ENCODE results near the gene OR5K1. TPM values are rescaled to one million over a fixed set of nuclear protein-coding genes. Genes with fewer than 3 reads are reported as not detected.
A peak's percentile ranks its signal among the peaks of the same experiment; 100 is the strongest.

OR5K1 gene
- total and polyA plus RNA-seq, 7 experiments from 2014 or later: not detected

DNA sequence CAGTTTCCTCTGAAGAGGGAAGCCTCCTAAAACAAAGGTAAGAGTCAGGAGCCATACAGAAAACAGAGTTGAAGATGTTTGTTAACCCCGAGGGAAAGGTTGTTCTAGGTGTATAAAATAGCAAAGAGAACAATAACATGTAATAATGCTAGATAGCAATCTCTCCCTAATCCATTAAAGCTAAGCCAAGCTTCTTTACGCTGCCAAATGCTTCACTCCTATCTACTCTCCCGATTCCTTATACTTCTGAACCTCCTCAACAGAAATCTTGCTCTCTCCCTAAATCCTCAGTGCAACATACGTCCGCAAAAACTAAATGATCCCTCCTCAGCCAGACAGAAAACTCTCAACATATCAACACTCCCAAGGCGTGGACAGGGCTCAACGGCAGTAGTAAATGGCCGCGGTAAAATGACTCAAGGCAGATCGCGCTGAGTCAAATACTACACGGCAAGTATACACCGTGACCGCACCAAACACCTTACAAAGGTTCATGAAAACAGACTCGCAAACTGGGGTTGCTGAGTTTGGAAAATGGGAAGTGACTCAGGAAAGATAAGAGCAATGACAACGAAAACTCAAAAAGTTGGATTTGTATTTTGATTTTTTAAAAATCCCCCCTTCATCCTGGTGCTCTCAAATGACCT lies 59.0 kb downstream of the OR5K1 start:
- Mint-ChIP-seq H3K27me3 (no peaks in the 10 kb centered on the region), H3K27ac (peak overlapping the region; percentile 67 to 97 (median 89)), H3K4me3 (peak overlapping the region; percentile 83 to 98 (median 90)), H3K4me1 (peaks cover 31 to 61% (median 53%) of the 10 kb centered on the region in 7 donors), H3K9me3 (peaks cover 0 to 2% (median 0%) of the 10 kb centered on the region in 11 donors), H3K36me3 (peaks cover 0 to 56% (median 17%) of the 10 kb centered on the region in 5 donors)
- Histone ChIP-seq H3K36me3 (ENCODE audit: control insufficient read depth in 2 of 3, insufficient read depth in 3 of 3, low read length in 3 of 3) (peaks cover 0 to 6% (median 0%) of the 10 kb centered on the region in 3 experiments), H3K9me3 (ENCODE audit: control insufficient read depth in 2 of 3, low read length in 3 of 3) (no peaks in the 10 kb centered on the region), H3K27ac (ENCODE audit: low read depth, low read length) (peak overlapping the region; percentile 90), H3K4me1 (ENCODE audit: control insufficient read depth in 2 of 2, insufficient read depth in 2 of 2, low read length in 2 of 2) (peaks cover 16 to 27% of the 10 kb centered on the region in 2 donors), H3K4me3 (ENCODE audit: low read length) (peak overlapping the region; percentile 68), H3K27me3 (ENCODE audit: control insufficient read depth in 2 of 2, insufficient read depth in 2 of 2, low read length in 2 of 2) (no peaks in the 10 kb centered on the region)
- ATAC-seq (peak; percentile 44), DNase-seq (peak in 7 of 9 donors; percentile 21 to 47 (median 36))
- POLR2A ChIA-PET: interaction anchor here (0.7 to 2.1 kb wide), 10 partner anchors 10 to 759 kb away, joined by 3 to 14 read pairs (median 4); partner anchors contain the start of gene CPOX
- CTCF ChIA-PET: interaction anchor here (1.4 to 1.9 kb wide), 2 partner anchors 43 to 81 kb away, joined by 4 to 6 read pairs; no protein-coding TSS in a partner anchor
- intact Hi-C loops (cut with micrococcal nuclease): loop anchor here (1.0 to 10.0 kb wide), 13 partner anchors 14 to 1813 kb away; partner anchors contain the start of genes CMSS1 (in 1 of the 2), CPOX (in 1 of the 2), DCBLD2 (in 1 of the 2) and NIT2 (in 1 of the 2)

Other genes starting within 250 kb of the OR5K1 start
- gene OR5H6, start 199.0 kb upstream of the OR5K1 start, total RNA-seq: not detected
- not detected for gene OR5H6, start 199.0 kb upstream of the OR5K1 start, polyA plus RNA-seq
- gene OR5H2, start 180.7 kb upstream of the OR5K1 start, total RNA-seq: not detected
- gene OR5H2, start 180.7 kb upstream of the OR5K1 start, polyA plus RNA-seq: not detected
- not detected for gene OR5K4, start 109.3 kb upstream of the OR5K1 start, total RNA-seq
- not detected for gene OR5K4, start 109.3 kb upstream of the OR5K1 start, polyA plus RNA-seq
- not detected for gene OR5K3, start 72.5 kb upstream of the OR5K1 start, total RNA-seq
- not detected for gene OR5K3, start 72.5 kb upstream of the OR5K1 start, polyA plus RNA-seq
- gene OR5K2, start 34.5 kb downstream of the OR5K1 start, total RNA-seq: not detected
- gene OR5K2, start 34.5 kb downstream of the OR5K1 start, polyA plus RNA-seq: not detected
- gene CLDND1, start 59.7 kb downstream of the OR5K1 start, total RNA-seq: 100 to 1,000 TPM; 100 to 478 (median 132) TPM
- gene CLDND1, start 59.7 kb downstream of the OR5K1 start, polyA plus RNA-seq: 10 to 100 TPM; 40.6 to 47.4 TPM
- gene GPR15, start 68.8 kb downstream of the OR5K1 start, total RNA-seq: 10 to 100 TPM in 2 of 5 experiments, 1 to 10 TPM in 3; 3.3 to 24.2 (median 5.1) TPM
- under 1 TPM; 0.52 to 0.79 TPM for gene GPR15, start 68.8 kb downstream of the OR5K1 start, polyA plus RNA-seq
- 10 to 100 TPM; 11.4 to 67.5 (median 21.6) TPM for gene CPOX, start 130.4 kb downstream of the OR5K1 start, total RNA-seq
- gene CPOX, start 130.4 kb downstream of the OR5K1 start, polyA plus RNA-seq: 1 to 10 TPM; 2.7 to 6.2 TPM

All from naive thymus-derived CD4-positive, alpha-beta T cell (primary cell).